Cardiac fibroblast (primary cell): ENCODE data around the gene ADAMTS2.

Experiments
- DNase-seq, 2 donors: peaks; one replicate each; pipeline versions ENCODE4 v3.0.0 to v3.0.0-alpha.2; 2010; ENCODE audit warnings: low read depth in 2 of 2
- H3K4me3 ChIP-seq, 2 donors: replicated peaks in 1 of 2; 1 replicate in 1 of 2; 2 replicates in 1 of 2; pipeline ENCODE4 v1.5.1; 2011; ENCODE audit warnings: low read depth in 2 of 2, low read length in 2 of 2, mild to moderate bottlenecking in 2 of 2, moderate library complexity in 1 of 2
- TF ChIP-seq, protein P1 (sequence below): IDR thresholded peaks from one replicate; pipeline ENCODE4 v1.5.1; 2011; ENCODE audit warnings: low read depth, mild to moderate bottlenecking, low read length, inconsistent platforms

The ADAMTS2 gene

GRCh38 chr5:179192891-179193470 is 152.3 kb downstream of the ADAMTS2 start:
- DNase-seq = no peak
- H3K4me3 ChIP-seq = no peak overlapping the region
- TF ChIP-seq, protein P1, sequence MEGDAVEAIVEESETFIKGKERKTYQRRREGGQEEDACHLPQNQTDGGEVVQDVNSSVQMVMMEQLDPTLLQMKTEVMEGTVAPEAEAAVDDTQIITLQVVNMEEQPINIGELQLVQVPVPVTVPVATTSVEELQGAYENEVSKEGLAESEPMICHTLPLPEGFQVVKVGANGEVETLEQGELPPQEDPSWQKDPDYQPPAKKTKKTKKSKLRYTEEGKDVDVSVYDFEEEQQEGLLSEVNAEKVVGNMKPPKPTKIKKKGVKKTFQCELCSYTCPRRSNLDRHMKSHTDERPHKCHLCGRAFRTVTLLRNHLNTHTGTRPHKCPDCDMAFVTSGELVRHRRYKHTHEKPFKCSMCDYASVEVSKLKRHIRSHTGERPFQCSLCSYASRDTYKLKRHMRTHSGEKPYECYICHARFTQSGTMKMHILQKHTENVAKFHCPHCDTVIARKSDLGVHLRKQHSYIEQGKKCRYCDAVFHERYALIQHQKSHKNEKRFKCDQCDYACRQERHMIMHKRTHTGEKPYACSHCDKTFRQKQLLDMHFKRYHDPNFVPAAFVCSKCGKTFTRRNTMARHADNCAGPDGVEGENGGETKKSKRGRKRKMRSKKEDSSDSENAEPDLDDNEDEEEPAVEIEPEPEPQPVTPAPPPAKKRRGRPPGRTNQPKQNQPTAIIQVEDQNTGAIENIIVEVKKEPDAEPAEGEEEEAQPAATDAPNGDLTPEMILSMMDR = no peak

DNA sequence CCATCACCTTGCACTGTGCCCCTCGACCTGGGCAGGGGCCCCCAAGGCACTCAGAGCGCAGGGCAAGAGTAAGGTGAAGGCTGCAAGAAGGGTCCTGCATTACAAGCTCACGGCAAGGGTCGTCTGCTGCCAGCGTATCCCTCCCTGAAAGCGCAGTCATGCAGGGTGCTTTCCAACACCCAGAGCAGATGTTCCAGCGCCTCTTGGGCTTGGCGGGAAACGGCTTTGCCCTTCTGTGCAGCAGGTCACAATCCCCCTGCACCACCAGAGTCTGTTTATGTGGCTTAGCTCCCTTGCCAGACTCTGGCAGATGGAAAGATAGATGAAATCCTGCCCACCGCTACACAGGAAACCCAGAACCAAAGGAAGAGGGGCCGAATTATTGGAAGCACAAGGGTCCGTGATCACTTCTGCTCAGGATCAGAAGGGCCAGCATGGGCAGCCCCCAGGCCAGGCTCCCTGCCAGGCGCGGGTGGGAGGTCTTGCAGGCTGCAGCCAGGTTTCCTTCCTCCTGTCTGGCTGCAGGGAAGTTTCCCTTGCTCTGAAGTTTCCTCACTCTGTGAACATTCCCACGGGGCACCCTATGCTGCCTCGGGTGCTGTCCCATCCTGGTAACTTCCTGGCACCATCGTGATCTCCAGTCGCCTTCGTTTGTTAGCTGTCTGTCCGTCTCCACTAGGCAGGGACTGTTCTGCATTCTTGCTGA is 152.9 kb downstream of the ADAMTS2 start:
- TF ChIP-seq, protein P1 = no peak
- DNase-seq = no peak
- H3K4me3 ChIP-seq = no peak overlapping the region

DNA sequence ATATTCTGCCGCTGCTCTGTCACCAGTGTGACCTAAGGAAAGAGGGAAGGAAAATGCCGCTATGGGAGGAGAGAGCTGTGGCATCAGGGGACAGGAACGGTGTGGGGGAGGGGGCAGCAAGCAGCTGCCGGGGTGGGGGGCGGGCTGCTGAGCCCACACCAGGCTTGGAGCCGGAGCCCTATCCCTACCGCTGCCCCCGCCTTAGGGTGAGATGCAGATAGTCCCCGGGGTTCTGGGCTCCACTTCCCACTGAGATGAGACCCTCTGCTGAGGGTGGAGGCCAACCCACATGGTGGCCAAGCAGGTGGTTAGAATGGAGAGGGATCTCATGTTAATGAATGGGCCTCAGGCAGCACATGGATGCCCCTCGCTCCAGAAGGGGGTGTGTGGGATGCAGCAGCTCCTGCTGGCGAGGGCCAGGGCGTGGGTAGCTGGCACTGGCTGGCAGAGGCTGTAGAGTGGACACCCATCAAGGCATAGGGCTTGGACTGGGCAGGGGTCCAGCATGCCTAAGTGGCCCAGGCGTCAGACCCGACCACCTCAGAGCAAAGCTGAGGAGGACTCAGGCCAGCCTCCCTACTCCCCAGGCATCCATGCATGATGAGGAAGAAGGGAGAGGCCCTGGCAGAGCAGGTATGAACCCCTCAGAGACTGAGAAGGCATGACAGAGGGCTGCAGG is 153.6 kb downstream of the ADAMTS2 start:
- TF ChIP-seq, protein P1 = no peak
- DNase-seq = no peak
- no peak overlapping the region for H3K4me3 ChIP-seq

- DNase-seq = no peak
- no peak overlapping the region for H3K4me3 ChIP-seq
- TF ChIP-seq, protein P1 = no peak
Observed at GRCh38 chr5:179190851-179191505, 154.3 kb downstream of the ADAMTS2 start.

DNA sequence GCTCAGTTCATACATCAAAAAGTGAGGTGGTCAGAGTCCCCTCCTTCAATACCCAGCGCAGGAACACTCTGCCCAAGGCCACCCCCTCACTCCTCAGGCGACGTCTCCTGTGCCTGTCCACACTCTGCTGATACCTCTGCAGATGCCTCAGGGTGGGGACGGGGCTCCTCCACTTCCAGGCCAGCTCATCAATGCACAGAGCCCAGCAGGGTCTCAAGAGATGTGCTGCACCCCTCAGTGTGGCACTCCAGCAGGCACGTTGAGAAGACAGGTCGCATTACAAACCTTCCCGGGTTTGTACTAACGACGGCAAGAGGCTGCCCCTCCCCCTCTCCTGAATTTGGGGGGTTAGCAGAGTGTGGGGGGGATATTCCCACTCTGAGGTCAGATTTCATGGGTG is 156.6 kb downstream of the ADAMTS2 start:
- DNase-seq = no peak
- H3K4me3 ChIP-seq = no peak overlapping the region
- TF ChIP-seq, protein P1 = no peak

DNA sequence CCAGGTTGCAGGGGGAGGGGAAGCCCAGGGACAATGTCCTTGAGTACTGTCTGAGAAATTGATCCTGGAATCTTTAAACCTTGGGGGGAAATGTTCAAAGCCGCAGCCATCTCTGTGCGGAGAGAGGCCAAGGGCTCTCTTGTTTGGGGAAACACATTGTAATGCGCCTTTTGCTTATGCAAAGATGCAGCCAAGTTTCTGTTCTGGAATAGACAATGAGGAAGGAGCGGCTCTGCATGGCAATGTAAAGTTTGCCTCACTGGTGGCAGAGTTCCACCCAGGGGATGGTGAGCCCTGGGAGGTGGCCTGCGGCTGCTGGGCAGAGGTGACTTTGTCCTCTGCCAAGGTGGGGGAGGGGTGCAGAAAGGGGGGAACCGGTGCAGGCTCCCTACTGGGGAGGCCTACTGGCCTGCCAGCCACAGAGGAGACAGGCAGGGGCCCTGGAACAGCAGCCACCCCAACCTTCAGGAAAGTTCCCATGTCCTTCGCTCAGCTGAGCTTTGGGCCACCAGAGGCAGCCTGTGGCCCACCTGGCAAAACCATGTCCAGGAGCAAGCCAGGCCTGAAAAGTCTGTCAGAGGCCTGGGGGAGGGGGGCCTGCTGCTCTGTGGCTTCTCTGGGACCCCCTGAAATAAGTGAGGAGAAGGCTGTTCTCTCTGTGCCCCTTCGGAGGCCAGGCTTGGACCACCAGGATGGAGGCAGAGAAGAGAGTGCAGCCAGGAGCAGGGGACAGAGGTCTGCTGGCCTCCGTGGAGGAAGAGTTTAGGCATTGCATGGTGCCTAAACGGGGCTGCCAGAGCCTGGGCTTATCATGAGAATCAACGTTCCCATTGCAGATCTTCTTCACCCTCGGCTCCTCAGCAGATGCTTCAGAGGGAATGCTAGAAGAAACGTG is 157.3 kb downstream of the ADAMTS2 start:
- TF ChIP-seq, protein P1 = no peak
- no peak for DNase-seq
- H3K4me3 ChIP-seq = no peak overlapping the region
